ENCODE data around the gene CUTA.

DNA sequence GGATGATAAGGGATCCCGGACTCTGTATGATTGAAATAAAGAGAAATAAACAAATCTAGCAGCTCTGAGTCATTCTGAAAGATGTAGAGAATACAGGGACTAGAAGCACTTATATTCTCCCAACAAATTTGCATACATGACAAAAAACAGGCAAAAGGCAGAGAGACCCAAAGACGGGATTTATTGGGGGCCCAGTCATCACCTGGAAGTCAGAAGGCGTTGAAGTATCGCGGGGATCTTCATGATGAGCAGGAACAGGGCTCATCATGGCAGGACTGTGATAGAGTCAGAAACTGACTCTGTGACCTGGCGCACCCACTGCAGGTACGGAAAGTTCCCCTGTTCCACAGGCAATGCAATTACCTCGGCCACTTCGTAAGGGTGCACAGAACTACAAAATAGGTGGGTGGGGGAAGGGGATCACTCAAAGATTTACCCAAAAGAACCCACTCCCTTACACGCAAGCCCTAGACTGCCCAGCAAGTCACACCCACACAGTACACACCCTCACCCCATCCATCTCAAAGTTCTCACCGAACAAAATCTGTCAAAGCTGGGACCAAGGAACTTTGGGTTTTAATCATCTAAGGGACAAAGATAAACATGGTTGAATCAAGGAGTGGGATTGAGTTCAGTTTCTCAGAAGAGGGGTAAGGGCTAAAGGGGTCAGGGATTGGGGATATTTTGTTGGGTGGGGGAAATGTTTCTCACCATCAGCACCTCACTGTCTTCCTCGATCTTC is 1.4 kb downstream of the CUTA start:
- TF ChIP-seq CTCF (IDR thresholded peaks at IDR 0.05; ENCODE audit: borderline replicate concordance, extremely low read depth, low read length, poor library complexity, severe bottlenecking) (no peak), EZH2 (IDR thresholded peaks at IDR 0.05; ENCODE audit: borderline replicate concordance, low read depth, low read length, severe bottlenecking) (no peak)

Data from DND-41 (cell line).